Stimulated activated naive CD4-positive, alpha-beta T cell (primary cell): ENCODE measurements around the gene ARSB.
"Not testable (repeated sequence)": the region's sequence is repeated elsewhere in the genome, so short reads cannot be mapped to it uniquely, and the experiment has no call there.

Source experiments
- DNase-seq, 6 experiments: peaks; one replicate each; lab custom pipeline; 2025; lab: John Stamatoyannopoulos, UW

Gene ARSB

DNA sequence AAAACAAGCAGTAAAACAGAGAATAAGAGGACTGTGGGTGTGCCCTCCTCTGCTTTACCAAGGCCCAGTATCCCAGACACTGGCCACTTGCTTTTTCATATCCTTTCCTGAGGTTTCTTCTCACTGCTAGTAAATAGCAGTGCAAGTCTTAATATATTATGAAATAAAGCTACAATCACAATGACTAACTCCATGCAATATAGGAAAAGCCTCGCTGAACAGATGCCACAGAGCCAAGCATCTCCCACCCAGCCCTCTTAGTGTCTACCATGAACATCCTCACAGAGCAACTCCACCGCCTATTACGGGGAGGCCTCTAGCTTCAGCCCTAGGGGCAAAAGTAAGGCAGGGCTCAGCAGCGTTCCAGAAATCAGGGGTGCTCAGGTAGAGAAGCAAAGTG, 205.8 kb downstream of the ARSB start:
- no peak for DNase-seq

DNA sequence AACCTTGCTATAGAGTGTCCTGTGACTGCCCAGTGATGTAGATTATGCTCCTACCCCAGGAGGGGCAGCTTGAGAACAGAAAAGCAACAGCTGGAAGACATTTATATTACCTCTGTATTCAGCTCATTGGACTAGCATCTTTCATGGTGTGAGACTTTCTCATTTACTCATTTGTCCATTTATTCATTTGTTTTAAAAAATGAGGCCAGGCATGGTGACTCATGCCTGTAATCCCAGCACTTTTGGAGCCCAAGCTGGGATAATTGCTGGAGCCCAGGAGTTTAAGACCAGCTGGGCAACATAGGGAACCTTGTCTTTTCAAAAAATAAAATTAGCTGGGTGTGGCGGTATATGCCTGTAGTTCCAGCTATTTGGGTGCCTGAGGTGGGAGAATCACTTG, 206.6 kb downstream of the ARSB start:
- DNase-seq = no peak

- no peak for DNase-seq
Measured at GRCh38 chr5:78777901-78778300, 207.2 kb downstream of the ARSB start.

GRCh38 chr5:78776637-78777036, 208.5 kb downstream of the ARSB start:
- DNase-seq = no peak

DNA sequence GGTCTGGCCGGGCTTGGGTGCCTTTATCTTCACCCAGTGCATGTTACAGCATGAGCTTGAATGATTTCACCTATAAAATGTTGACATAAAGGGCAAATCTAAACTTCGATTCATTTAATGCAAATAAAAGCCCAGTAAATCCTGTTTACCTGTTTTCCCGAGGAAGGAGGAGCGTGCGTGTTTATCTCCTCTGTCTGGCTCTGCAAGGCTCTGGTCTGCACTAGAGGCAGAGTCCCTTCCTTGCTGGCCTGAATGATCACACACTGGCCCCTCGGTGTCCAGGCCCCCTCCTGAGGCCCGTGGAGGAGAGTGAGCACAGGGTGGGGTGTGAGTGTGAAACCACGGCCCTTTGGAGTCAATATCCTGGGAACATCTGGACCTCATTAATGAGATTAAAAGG, 211.5 kb downstream of the ARSB start:
- DNase-seq = no peak

DNA sequence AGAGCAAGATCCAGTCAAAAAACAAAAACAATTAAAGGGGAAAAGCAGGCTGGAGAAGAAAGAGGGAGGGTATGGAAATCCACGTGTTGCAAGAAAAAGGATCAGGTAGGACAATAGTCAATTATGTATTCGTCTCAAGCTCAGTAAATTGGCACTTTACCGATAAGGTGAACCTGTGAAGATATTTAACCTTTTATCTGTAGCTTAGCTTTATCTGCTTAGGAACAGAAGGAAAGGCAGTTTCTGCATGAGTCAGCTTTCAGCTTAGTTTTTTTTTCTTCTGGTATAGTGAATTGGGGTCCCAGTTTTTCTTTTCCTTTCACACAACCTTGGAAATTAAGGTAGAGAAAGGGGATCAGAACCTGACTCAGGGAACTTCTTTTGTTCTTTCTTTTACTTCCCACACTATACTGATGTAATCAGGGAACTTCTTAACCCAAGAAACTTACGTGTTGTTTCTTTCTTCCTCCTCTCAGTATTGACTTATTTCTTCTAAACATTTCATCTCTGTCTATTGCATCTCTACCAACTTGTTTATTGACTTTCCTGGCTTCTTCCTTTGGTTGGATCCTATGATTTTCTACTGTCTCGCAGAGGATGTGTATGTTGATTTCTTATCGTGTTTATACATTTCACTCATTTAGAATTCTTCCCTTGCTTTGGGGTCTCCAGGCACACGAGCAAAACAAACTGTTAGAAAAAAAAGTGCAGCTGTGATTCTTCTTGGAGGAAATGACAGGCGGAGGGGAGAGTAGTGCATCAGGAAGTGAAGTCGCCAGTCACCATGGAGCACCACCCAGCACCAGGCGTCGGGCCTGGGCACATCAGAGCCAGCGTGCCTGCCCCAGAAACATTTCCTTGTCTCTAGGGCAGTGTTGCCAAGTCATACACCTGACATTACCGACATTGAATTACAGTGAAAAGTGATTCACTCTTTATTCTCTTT, 213.6 kb downstream of the ARSB start:
- DNase-seq = no peak

DNA sequence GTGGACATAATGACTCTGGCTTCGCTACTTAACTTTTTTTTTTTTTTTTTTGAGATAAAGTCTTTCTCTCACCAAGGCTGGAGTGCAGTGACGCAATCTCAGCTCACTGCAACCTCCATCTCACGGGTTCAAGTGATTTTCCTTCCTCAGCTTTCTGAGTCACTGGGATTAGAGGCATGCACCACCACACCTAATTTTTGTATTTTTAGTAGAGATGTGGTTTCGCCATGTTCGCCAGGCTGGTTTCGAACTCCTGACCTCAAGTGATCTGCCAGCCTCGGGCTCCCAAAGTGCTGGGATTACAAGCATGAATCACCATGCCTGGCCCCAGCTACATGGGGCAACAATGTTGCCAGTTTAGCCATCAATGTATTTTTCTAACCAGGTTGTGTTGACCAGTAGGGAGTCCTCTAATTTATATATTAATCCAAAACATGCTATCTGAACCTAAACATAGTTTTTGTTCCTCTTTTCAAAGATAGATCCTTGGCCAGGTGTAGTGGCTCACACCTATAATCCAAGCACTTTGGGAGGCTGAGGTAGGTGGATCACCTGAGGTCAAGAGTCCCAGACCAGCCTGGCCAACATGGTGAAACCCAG, 216.2 kb downstream of the ARSB start:
- DNase-seq = no peak

DNA sequence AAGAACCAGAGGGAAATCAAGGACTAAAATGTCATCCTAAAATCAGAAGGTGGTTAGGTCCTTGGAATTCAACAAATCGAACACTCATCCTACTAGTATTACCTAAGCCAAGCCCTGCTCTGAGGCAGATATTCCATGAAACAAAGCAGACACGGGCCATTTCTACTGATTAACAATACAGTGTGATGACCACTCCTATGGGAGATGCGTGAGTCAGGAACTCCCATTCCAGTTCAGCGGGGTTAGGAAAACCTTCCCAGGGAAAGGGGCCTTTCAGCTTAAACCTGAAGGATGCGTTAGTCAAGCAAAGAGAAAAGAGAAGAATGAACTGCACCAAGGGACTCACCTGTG, 218.7 kb downstream of the ARSB start:
- DNase-seq = no peak

DNA sequence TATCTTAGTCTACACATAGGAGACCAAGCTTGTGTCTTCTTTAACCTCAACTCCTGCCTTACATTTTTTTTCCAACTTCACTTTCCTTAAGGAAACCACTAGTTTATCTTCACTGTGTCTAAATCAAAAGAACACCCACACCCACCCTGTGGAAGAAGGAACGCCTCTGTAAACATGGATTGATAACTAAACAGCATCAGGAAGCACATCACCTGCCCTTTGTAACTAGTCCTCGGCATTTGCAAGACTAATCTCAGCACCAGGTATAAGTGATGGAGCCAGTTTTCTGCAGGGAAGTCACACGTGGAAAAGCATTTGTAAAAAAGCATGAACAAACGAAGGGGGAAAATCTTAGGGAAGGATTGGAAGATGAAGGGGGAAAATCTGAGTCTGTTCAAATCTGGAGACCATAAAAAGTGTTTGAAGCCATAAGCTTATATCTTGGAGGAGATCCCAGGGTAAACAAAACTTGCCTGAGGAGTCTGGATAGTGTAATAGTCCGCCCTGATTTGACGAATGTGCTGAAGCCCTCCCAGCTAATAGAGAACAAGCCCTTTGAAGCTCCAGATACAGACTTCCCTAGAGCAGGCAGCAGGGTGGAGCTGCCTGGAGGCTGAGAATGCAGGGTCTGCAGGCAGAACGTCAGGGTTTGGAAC, 219.2 kb downstream of the ARSB start:
- DNase-seq = no peak

GRCh38 chr5:78765116-78765515, 220.0 kb downstream of the ARSB start:
- no peak for DNase-seq

GRCh38 chr5:78763659-78764189, 221.4 kb downstream of the ARSB start:
- DNase-seq = no peak

GRCh38 chr5:78762743-78763142, 222.4 kb downstream of the ARSB start:
- not testable (repeated sequence) for DNase-seq

GRCh38 chr5:78761840-78762239, 223.3 kb downstream of the ARSB start:
- DNase-seq = no peak

- no peak for DNase-seq
Measured at GRCh38 chr5:78760770-78761169, 224.3 kb downstream of the ARSB start.

DNA sequence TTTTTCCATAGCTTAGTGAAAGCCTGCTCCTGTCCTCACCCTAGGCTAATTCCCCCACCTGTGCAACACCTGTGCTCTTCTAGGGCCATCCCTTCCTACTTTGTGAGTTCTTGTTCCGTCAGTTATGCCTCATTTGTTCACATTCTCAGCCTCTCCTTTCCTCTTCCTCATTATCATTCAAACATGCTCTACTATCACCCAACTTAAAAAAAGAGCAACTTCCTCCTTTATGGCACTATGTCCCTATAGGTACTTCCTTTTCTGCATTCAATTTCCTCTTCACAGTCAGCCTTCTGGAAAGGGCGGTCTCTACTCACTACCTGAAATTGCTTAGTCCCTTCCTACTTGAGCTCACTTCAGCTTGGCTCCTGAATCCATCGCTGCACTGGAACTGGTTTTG, 224.7 kb downstream of the ARSB start:
- DNase-seq = no peak

- no peak for DNase-seq
Measured at GRCh38 chr5:78758169-78758839, 226.8 kb downstream of the ARSB start.

GRCh38 chr5:78757269-78758053, 227.6 kb downstream of the ARSB start:
- no peak for DNase-seq

DNA sequence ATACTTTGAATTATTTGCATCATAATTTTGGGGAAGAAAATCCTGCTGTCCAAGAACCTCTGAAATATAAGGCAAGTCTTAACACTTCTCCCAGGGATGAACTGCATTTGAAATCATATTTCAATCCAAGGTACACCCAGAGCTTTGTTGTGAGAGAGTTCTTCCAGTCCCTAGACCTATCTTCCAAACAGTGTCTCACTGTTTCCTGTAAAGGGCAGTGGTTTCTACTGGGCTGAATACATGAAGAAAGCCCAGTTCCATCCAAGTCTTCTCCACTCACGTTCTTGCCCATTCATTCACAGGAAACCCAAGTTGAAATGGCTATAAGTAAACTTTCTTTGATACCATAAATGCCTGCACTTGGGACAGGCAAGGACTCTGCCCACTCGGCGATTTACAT, 228.3 kb downstream of the ARSB start:
- no peak for DNase-seq

GRCh38 chr5:78755822-78756429, 229.2 kb downstream of the ARSB start:
- no peak for DNase-seq

- DNase-seq = no peak
Measured at GRCh38 chr5:78754655-78755054, 230.5 kb downstream of the ARSB start.

- DNase-seq = no peak
Measured at GRCh38 chr5:78753093-78753531, 232.0 kb downstream of the ARSB start.
